Naive B cell (primary cell): ENCODE results near the gene CCR6. TPM values are rescaled to one million over a fixed set of nuclear protein-coding genes. Genes with fewer than 3 reads are reported as not detected.

Experiments
- ATAC-seq, 2 donors: fragments of 150-1000 bp; cut with Tn5 transposase; 2 replicates each; pipeline ENCODE4 v1.10.0; 2021; ENCODE audit warnings: low read depth in 2 of 2, mild to moderate bottlenecking in 2 of 2, moderate library complexity in 2 of 2
- DNase-seq: peaks from one replicate; pipeline ENCODE4 v3.0.0; 2022
- H3K27ac Mint-ChIP-seq, 6 donors: one replicate each; pipeline ENCODE4 v1.8.0; 2020 to 2022; ENCODE audit warnings: mild to moderate bottlenecking in 6 of 6, mixed read lengths in 6 of 6, moderate library complexity in 5 of 6, inconsistent platforms in 2 of 6
- H3K27me3 Mint-ChIP-seq, 3 donors: one replicate each; pipeline ENCODE4 v1.8.0; 2021 to 2022; ENCODE audit warnings: mixed read lengths in 3 of 3, mild to moderate bottlenecking in 1 of 3
- H3K36me3 Mint-ChIP-seq, 2 donors: one replicate each; pipeline ENCODE4 v1.8.0; 2020 to 2022; ENCODE audit warnings: mixed read lengths in 2 of 2, inconsistent platforms in 1 of 2, mild to moderate bottlenecking in 1 of 2
- H3K4me1 Mint-ChIP-seq, 3 donors: one replicate each; pipeline ENCODE4 v1.8.0; 2020 to 2022; ENCODE audit warnings: mixed read lengths in 3 of 3, inconsistent platforms in 1 of 3, mild to moderate bottlenecking in 1 of 3, moderate library complexity in 1 of 3
- H3K4me3 Mint-ChIP-seq, 8 donors: one replicate each; pipeline ENCODE4 v1.8.0; 2020 to 2022; ENCODE audit warnings: mild to moderate bottlenecking in 8 of 8, mixed read lengths in 8 of 8, moderate library complexity in 8 of 8, inconsistent platforms in 2 of 8
- H3K9me3 Mint-ChIP-seq, 7 donors: one replicate each; pipeline ENCODE4 v1.8.0; 2020 to 2022; ENCODE audit warnings: mixed read lengths in 7 of 7, mild to moderate bottlenecking in 5 of 7, inconsistent platforms in 2 of 7, moderate library complexity in 1 of 7
- polyA plus RNA-seq, 6 donors: library from polyadenylated mRNA; unstranded; fragments of 300-500 nt; fragmentation: Illumina TruSeq; gene quantifications; one replicate each; pipeline ENCODE4 v1.2.3, GENCODE V29; 2021; ENCODE audit warnings: low read depth in 6 of 6

Gene CCR6
- polyA plus RNA-seq, 6 donors from 2014 or later: 97.4 to 205 (median 126) TPM

DNA sequence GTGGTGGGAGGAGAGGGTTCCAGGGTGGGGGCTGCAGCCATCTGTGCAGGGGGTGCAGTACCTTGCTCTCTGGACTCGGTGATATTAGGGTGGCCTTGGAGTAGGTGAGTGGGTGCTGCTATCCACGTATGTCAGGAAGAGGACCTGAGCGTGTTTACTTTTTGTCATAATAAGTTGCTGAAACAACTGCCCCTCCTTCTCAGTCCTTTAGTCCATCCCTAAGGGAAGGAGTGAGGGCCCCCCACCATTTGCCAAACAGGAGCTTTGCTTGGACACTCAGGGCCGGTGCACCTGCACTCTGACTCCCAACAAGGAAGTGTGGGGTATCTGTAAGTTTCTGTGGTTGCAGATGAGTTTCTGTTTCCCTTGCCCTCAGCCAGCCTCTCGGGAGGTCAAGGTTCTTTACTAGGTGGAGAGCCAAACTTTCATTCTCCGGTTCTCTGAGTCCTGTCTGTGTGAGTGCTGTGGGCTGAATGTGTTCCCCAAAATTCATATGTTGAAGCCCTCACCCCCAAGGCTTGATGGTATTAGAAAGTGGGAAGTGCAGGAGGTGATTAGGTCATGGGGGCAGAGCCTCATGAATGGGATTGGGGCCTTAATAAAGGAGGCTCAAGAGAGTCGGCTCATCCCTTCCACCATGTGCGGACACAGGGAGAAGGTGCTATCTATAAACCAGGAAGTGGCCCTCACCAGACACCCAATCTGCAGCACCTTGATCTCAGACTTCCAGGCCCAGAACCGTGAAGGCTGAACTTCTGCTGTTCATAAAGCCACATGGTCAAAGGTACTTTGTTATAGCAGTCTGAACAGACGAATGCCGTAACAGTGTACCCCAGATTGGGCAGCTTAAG, 19.6 kb upstream of the CCR6 start:
- ATAC-seq (peak; percentile 76 to 81), DNase-seq (peak; percentile 81)
- Mint-ChIP-seq H3K27me3 (no peaks in the 10 kb centered on the region), H3K4me1 (peaks cover 74 to 89% (median 85%) of the 10 kb centered on the region in 3 donors), H3K9me3 (peaks cover 0 to 9% (median 0%) of the 10 kb centered on the region in 7 donors), H3K36me3 (peaks cover 0 to 13% of the 10 kb centered on the region in 2 donors), H3K27ac (peak overlapping the region; percentile 92 to 98 (median 95)), H3K4me3 (peak overlapping the region; percentile 51 to 92 (median 76))

- H3K36me3 Mint-ChIP-seq: peaks cover 0 to 8% of the 10 kb centered on the region in 2 donors
- H3K4me1 Mint-ChIP-seq: peaks cover 72 to 89% (median 81%) of the 10 kb centered on the region in 3 donors
- no peak for ATAC-seq
- no peak for DNase-seq
- H3K4me3 Mint-ChIP-seq: peak overlapping the region in 2 of 8 donors; percentile 39 to 51
- peaks cover 0 to 4% (median 0%) of the 10 kb centered on the region in 7 donors for H3K9me3 Mint-ChIP-seq
- H3K27ac Mint-ChIP-seq: peak overlapping the region in 4 of 6 donors; percentile 47 to 98 (median 83)
- H3K27me3 Mint-ChIP-seq: no peaks in the 10 kb centered on the region
Measured at GRCh38 chr6:167104388-167104787, 18.5 kb upstream of the CCR6 start.

GRCh38 chr6:167105060-167105459, 17.8 kb upstream of the CCR6 start:
- H3K9me3 Mint-ChIP-seq: peaks cover 0 to 4% (median 0%) of the 10 kb centered on the region in 7 donors
- H3K27me3 Mint-ChIP-seq: no peaks in the 10 kb centered on the region
- peaks cover 0 to 4% of the 10 kb centered on the region in 2 donors for H3K36me3 Mint-ChIP-seq
- peak overlapping the region in 3 of 6 donors; percentile 20 to 84 (median 34) for H3K27ac Mint-ChIP-seq
- peaks cover 72 to 89% (median 81%) of the 10 kb centered on the region in 3 donors for H3K4me1 Mint-ChIP-seq
- ATAC-seq: no peak
- peak overlapping the region in 2 of 8 donors; percentile 41 to 58 for H3K4me3 Mint-ChIP-seq
- DNase-seq: no peak

- Mint-ChIP-seq H3K27ac (peak overlapping the region in 2 of 6 donors; percentile 37 to 80), H3K4me3 (peak overlapping the region in 1 of 8 donors; percentile 6), H3K4me1 (peaks cover 73 to 92% (median 80%) of the 10 kb centered on the region in 3 donors), H3K36me3 (no peaks in the 10 kb centered on the region), H3K27me3 (no peaks in the 10 kb centered on the region), H3K9me3 (peaks cover 0 to 2% (median 0%) of the 10 kb centered on the region in 7 donors)
- no peak for DNase-seq
- no peak for ATAC-seq
Measured at GRCh38 chr6:167106406-167106805, 16.5 kb upstream of the CCR6 start.

- Mint-ChIP-seq H3K4me1 (peaks cover 78 to 94% (median 83%) of the 10 kb centered on the region in 3 donors), H3K36me3 (no peaks in the 10 kb centered on the region)
Measured at GRCh38 chr6:167107787-167108186, 15.1 kb upstream of the CCR6 start.

DNA sequence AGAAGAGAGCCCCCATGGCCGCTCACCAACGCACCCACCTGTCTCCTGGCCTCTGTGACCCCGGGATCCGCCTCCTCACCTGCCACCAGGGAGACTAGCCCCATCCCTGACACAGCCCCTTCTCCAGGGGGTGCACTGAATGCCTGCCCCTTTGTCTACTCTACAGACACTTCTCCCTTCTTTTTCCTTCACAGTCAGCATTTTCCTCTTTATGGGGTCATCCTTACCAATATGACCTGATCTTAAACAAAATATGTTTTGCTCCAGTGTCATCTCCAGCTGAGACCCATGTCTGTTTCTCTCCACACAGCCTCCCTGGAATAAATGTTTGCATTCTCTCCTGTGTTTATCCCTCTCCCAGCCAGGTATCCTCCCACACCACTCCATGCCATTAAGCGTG, 14.6 kb upstream of the CCR6 start:
- ATAC-seq: no peak
- H3K4me1 Mint-ChIP-seq: peaks cover 77 to 94% (median 83%) of the 10 kb centered on the region in 3 donors

More at GRCh38 chr6:167107787-167108186, 15.1 kb upstream of the CCR6 start:
- ATAC-seq (no peak), DNase-seq (no peak)
- H3K27ac Mint-ChIP-seq: peak overlapping the region in 3 of 6 donors; percentile 50 to 97 (median 77)
- peak overlapping the region in 3 of 8 donors; percentile 6 to 38 (median 20) for H3K4me3 Mint-ChIP-seq
- H3K27me3 Mint-ChIP-seq: no peaks in the 10 kb centered on the region
- peaks cover 0 to 2% (median 0%) of the 10 kb centered on the region in 7 donors for H3K9me3 Mint-ChIP-seq

GRCh38 chr6:167109651-167110050, 13.2 kb upstream of the CCR6 start:
- H3K4me3 Mint-ChIP-seq: peak overlapping the region; percentile 9 to 96 (median 89)
- H3K4me1 Mint-ChIP-seq: peaks cover 76 to 93% (median 83%) of the 10 kb centered on the region in 3 donors
- no peaks in the 10 kb centered on the region for H3K27me3 Mint-ChIP-seq
- H3K36me3 Mint-ChIP-seq: no peaks in the 10 kb centered on the region
- no peak for ATAC-seq
- DNase-seq: no peak
- peak overlapping the region; percentile 99 to 100 (median 100) for H3K27ac Mint-ChIP-seq
- H3K9me3 Mint-ChIP-seq: peaks cover 0 to 2% (median 0%) of the 10 kb centered on the region in 7 donors

More for the DNA sequence above, 14.6 kb upstream of the CCR6 start:
- Mint-ChIP-seq H3K27ac (peak overlapping the region; percentile 27 to 97 (median 64)), H3K9me3 (peaks cover 0 to 2% (median 0%) of the 10 kb centered on the region in 7 donors), H3K4me3 (peak overlapping the region in 5 of 8 donors; percentile 6 to 82 (median 38)), H3K27me3 (no peaks in the 10 kb centered on the region), H3K36me3 (no peaks in the 10 kb centered on the region)
- no peak for DNase-seq

GRCh38 chr6:167111597-167111996, 11.3 kb upstream of the CCR6 start:
- Mint-ChIP-seq H3K36me3 (no peaks in the 10 kb centered on the region), H3K4me1 (peaks cover 84 to 97% (median 87%) of the 10 kb centered on the region in 3 donors), H3K27me3 (no peaks in the 10 kb centered on the region), H3K27ac (peak overlapping the region; percentile 99 to 100 (median 100)), H3K4me3 (peak overlapping the region; percentile 91 to 98 (median 94)), H3K9me3 (peaks cover 0 to 2% (median 0%) of the 10 kb centered on the region in 7 donors)
- DNase-seq (no peak), ATAC-seq (no peak)

GRCh38 chr6:167112421-167112820, 10.5 kb upstream of the CCR6 start:
- no peak for ATAC-seq

GRCh38 chr6:167113047-167113754, 9.7 kb upstream of the CCR6 start:
- peak; percentile 91 for DNase-seq
- peak; percentile 61 to 65 for ATAC-seq
- H3K4me1 Mint-ChIP-seq: peaks cover 80 to 96% (median 82%) of the 10 kb centered on the region in 3 donors
- H3K9me3 Mint-ChIP-seq: peaks cover 0 to 2% (median 0%) of the 10 kb centered on the region in 7 donors
- peak overlapping the region; percentile 91 to 98 (median 94) for H3K4me3 Mint-ChIP-seq
- H3K27ac Mint-ChIP-seq: peak overlapping the region; percentile 99 to 100 (median 100)
- H3K36me3 Mint-ChIP-seq: peaks cover 0 to 7% of the 10 kb centered on the region in 2 donors
- H3K27me3 Mint-ChIP-seq: no peaks in the 10 kb centered on the region

More at GRCh38 chr6:167112421-167112820, 10.5 kb upstream of the CCR6 start:
- Mint-ChIP-seq H3K27me3 (no peaks in the 10 kb centered on the region), H3K4me3 (peak overlapping the region; percentile 91 to 98 (median 94)), H3K4me1 (peaks cover 80 to 96% (median 80%) of the 10 kb centered on the region in 3 donors), H3K9me3 (peaks cover 0 to 2% (median 0%) of the 10 kb centered on the region in 7 donors), H3K27ac (peak overlapping the region; percentile 99 to 100 (median 100)), H3K36me3 (no peaks in the 10 kb centered on the region)
- no peak for DNase-seq

GRCh38 chr6:167113935-167114910, 8.7 kb upstream of the CCR6 start:
- ATAC-seq (peak; percentile 72 to 76), DNase-seq (peak; percentile 96)
- H3K27ac Mint-ChIP-seq: peak overlapping the region; percentile 99 to 100 (median 100)
- peaks cover 84 to 96% (median 85%) of the 10 kb centered on the region in 3 donors for H3K4me1 Mint-ChIP-seq
- peaks cover 0 to 17% of the 10 kb centered on the region in 2 donors for H3K36me3 Mint-ChIP-seq
- H3K27me3 Mint-ChIP-seq: no peaks in the 10 kb centered on the region
- H3K4me3 Mint-ChIP-seq: peak overlapping the region; percentile 91 to 98 (median 94)
- H3K9me3 Mint-ChIP-seq: peaks cover 0 to 4% (median 0%) of the 10 kb centered on the region in 7 donors

DNA sequence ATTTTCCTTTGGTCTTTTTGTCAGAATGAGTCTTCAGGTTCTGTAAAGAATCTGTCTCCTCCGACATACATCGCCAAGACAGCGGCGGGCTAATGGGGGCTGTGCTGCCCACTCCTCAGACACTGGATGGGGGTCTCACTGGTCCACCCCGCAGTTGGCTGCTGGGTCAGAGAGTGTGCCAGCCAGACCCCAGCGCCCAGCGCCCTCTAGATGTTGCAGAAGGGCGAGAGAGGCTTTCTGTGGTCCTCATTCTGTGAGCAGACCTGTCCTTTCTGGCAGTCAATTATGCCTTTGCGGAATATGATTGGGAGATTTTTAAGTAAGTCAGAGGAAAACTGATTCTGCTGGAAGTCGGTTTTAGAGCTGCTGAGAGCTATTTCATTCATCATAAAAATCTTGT, 7.8 kb upstream of the CCR6 start:
- peaks cover 82 to 96% (median 84%) of the 10 kb centered on the region in 3 donors for H3K4me1 Mint-ChIP-seq
- no peak for DNase-seq
- H3K9me3 Mint-ChIP-seq: peaks cover 0 to 4% (median 0%) of the 10 kb centered on the region in 7 donors
- peak overlapping the region; percentile 99 to 100 (median 100) for H3K27ac Mint-ChIP-seq
- peaks cover 0 to 17% of the 10 kb centered on the region in 2 donors for H3K36me3 Mint-ChIP-seq
- H3K4me3 Mint-ChIP-seq: peak overlapping the region; percentile 57 to 98 (median 93)
- no peaks in the 10 kb centered on the region for H3K27me3 Mint-ChIP-seq
- ATAC-seq: no peak
